IMR-90 (cell line): ENCODE data around the gene MGAT5B. TPM values are rescaled to one million over a fixed set of nuclear protein-coding genes. Genes with fewer than 3 reads are reported as not detected.

ENCODE experiments used
- ATAC-seq: fragments of 200-7000 bp; cut with Tn5 transposase; 2 replicates; pipeline ENCODE4 v1.9.1; 2020; ENCODE audit warnings: low read depth, mild to moderate bottlenecking, moderate library complexity
- BruUV-seq: library from RNA; stranded (reverse); fragments of 400-500 nt; replicated peaks from 2 replicates; lab custom pipeline; 2021; lab: Mats Ljungman, UMichigan
- CTCF ChIA-PET: fragments of 300-600 bp; formaldehyde crosslinking; extraction: SDS; loops from one replicate; lab custom pipeline; 2021; ENCODE audit warnings: antibody characterized with exemption; lab: Yijun Ruan, JAX
- POLR2A ChIA-PET: fragments of 300-600 bp; sonication (Branson Sonifier 250); formaldehyde crosslinking; loops from one replicate; lab custom pipeline; 2022; ENCODE audit warnings: antibody characterized with exemption; ENCODE audit not compliant: unreplicated experiment; lab: Charles Lee
- DNase-seq: peaks from one replicate; pipeline ENCODE4 v3.0.0; 2013
- H2AFZ ChIP-seq: replicated peaks from 2 replicates; pipeline ENCODE3; 2013; ENCODE audit warnings: low read length, mild to moderate bottlenecking; ENCODE audit not compliant: poor library complexity
- H2AK5ac ChIP-seq: 2 replicates; pipeline ENCODE4 v1.6.1; 2013; ENCODE audit warnings: low read depth, low read length, inconsistent platforms
- H2AK9ac ChIP-seq: replicated peaks from 2 replicates; pipeline ENCODE3; 2013; ENCODE audit warnings: mild to moderate bottlenecking, low read depth, low read length, moderate library complexity; ENCODE audit not compliant: poor library complexity
- H2BK120ac ChIP-seq: 2 replicates; pipeline ENCODE4 v1.6.1; 2013; ENCODE audit warnings: low read depth, low read length, inconsistent platforms
- H2BK15ac ChIP-seq: 3 replicates; pipeline ENCODE4 v1.6.1; 2013; ENCODE audit warnings: low read depth, low read length, inconsistent platforms
- H2BK20ac ChIP-seq: 2 replicates; pipeline ENCODE4 v1.6.1; 2013; ENCODE audit warnings: low read depth, mild to moderate bottlenecking, inconsistent platforms, low read length, moderate library complexity
- H2BK5ac ChIP-seq: 2 replicates; pipeline ENCODE4 v1.6.1; 2013; ENCODE audit warnings: mild to moderate bottlenecking, low read depth, low read length, inconsistent platforms; ENCODE audit not compliant: poor library complexity, severe bottlenecking
- H3K14ac ChIP-seq: replicated peaks from 2 replicates; pipeline ENCODE4 v1.6.1; 2013; ENCODE audit warnings: low read depth, low read length, inconsistent platforms
- H3K18ac ChIP-seq: 2 replicates; pipeline ENCODE4 v1.6.1; 2013; ENCODE audit warnings: low read depth, low read length, control low read depth
- H3K23ac ChIP-seq: 2 replicates; pipeline ENCODE4 v1.6.1; 2013; ENCODE audit warnings: low read depth, low read length, inconsistent platforms
- H3K27ac ChIP-seq: 2 replicates; pipeline ENCODE4 v1.5.1; 2013; ENCODE audit warnings: mild to moderate bottlenecking, control low read depth, low read length; ENCODE audit not compliant: insufficient read depth
- H3K27me3 ChIP-seq: 2 replicates; pipeline ENCODE4 v1.6.1; 2013; ENCODE audit warnings: low read length; ENCODE audit not compliant: control insufficient read depth, insufficient read depth
- H3K36me3 ChIP-seq: 2 replicates; pipeline ENCODE4 v1.6.1; 2013; ENCODE audit warnings: low read length, mixed read lengths; ENCODE audit not compliant: control insufficient read depth, insufficient read depth
- H3K4ac ChIP-seq: 2 replicates; pipeline ENCODE4 v1.6.1; 2013; ENCODE audit warnings: low read depth, low read length, inconsistent platforms
- H3K4me1 ChIP-seq: 2 replicates; pipeline ENCODE4 v1.6.1; 2013; ENCODE audit warnings: low read length, mixed read lengths; ENCODE audit not compliant: control insufficient read depth, insufficient read depth
- H3K4me2 ChIP-seq: 2 replicates; pipeline ENCODE4 v1.6.1; 2013; ENCODE audit warnings: low read depth, mild to moderate bottlenecking, control low read depth, low read length, moderate library complexity
- H3K4me3 ChIP-seq: 2 replicates; pipeline ENCODE4 v1.5.1; 2013; ENCODE audit warnings: low read depth, mild to moderate bottlenecking, control low read depth, low read length, moderate library complexity; ENCODE audit not compliant: insufficient read depth
- H3K56ac ChIP-seq: 2 replicates; pipeline ENCODE4 v1.6.1; 2013; ENCODE audit warnings: low read length, inconsistent platforms; ENCODE audit not compliant: insufficient read depth; ENCODE audit errors: extremely low read depth
- H3K79me1 ChIP-seq, 2 experiments: 2 replicates each; pipeline ENCODE4 v1.6.1; 2013; ENCODE audit warnings: low read length in 2 of 2, inconsistent platforms in 1 of 2, low read depth in 1 of 2
- H3K9ac ChIP-seq: 2 replicates; pipeline ENCODE4 v1.6.1; 2013; ENCODE audit warnings: low read depth, low read length, control low read depth
- H3K9me1 ChIP-seq: 2 replicates; pipeline ENCODE4 v1.6.1; 2013; ENCODE audit warnings: low read length, inconsistent platforms; ENCODE audit not compliant: insufficient read depth
- H3K9me3 ChIP-seq: 2 replicates; pipeline ENCODE4 v1.6.1; 2013; ENCODE audit warnings: low read length; ENCODE audit not compliant: control insufficient read depth, insufficient read depth
- H4K20me1 ChIP-seq: 2 replicates; pipeline ENCODE4 v1.6.1; 2013; ENCODE audit warnings: low read length, inconsistent platforms; ENCODE audit not compliant: insufficient read depth
- H4K5ac ChIP-seq: 2 replicates; pipeline ENCODE4 v1.6.1; 2013; ENCODE audit warnings: mild to moderate bottlenecking, low read depth, low read length, control low read depth
- H4K8ac ChIP-seq, 2 experiments: 2 replicates each; pipeline ENCODE4 v1.6.1; 2013; ENCODE audit warnings: low read depth in 2 of 2, low read length in 2 of 2, control low read depth in 1 of 2, inconsistent platforms in 1 of 2
- H4K91ac ChIP-seq: 2 replicates; pipeline ENCODE4 v1.6.1; 2013; ENCODE audit warnings: low read depth, low read length, inconsistent platforms; ENCODE audit not compliant: insufficient read depth
- BHLHE40 ChIP-seq: fragments of 150-350 bp; IDR thresholded peaks from 2 replicates; pipeline ENCODE4 v1.6.1; 2016; ENCODE audit warnings: mild to moderate bottlenecking, low read depth, low read length
- CEBPB ChIP-seq: IDR thresholded peaks from 2 replicates; pipeline ENCODE4 v1.6.1; 2012; ENCODE audit warnings: low read depth, low read length, improper control_type of control experiment
- CHD1 ChIP-seq: IDR thresholded peaks from 2 replicates; pipeline ENCODE4 v1.6.1; 2012; ENCODE audit warnings: low read depth, low read length, improper control_type of control experiment
- FOS ChIP-seq: fragments of 150-350 bp; IDR thresholded peaks from 2 replicates; pipeline ENCODE4 v1.6.1; 2016; ENCODE audit warnings: low read depth, low read length
- MAFK ChIP-seq: IDR thresholded peaks from 2 replicates; pipeline ENCODE4 v1.6.1; 2012; ENCODE audit warnings: low read depth, low read length, improper control_type of control experiment
- MAZ ChIP-seq: IDR thresholded peaks from 2 replicates; pipeline ENCODE4 v1.6.1; 2012; ENCODE audit warnings: low read depth, mild to moderate bottlenecking, low read length, improper control_type of control experiment, moderate library complexity, borderline replicate concordance
- MXI1 ChIP-seq: IDR thresholded peaks from 2 replicates; pipeline ENCODE4 v1.6.1; 2012; ENCODE audit warnings: low read depth, mild to moderate bottlenecking, low read length, moderate library complexity, borderline replicate concordance
- NFE2L2 ChIP-seq: fragments of 150-350 bp; IDR thresholded peaks from 2 replicates; pipeline ENCODE4 v1.6.1; 2016; ENCODE audit warnings: low read depth, mild to moderate bottlenecking, low read length
- POLR2A ChIP-seq: IDR thresholded peaks from 2 replicates; pipeline ENCODE4 v1.6.1; 2012; ENCODE audit warnings: mild to moderate bottlenecking, low read depth, low read length
- RAD21 ChIP-seq: IDR thresholded peaks from 2 replicates; pipeline ENCODE4 v1.6.1; 2012; ENCODE audit warnings: low read length, improper control_type of control experiment
- RCOR1 ChIP-seq: IDR thresholded peaks from 2 replicates; pipeline ENCODE4 v1.6.1; 2012; ENCODE audit warnings: mild to moderate bottlenecking, low read length, improper control_type of control experiment; ENCODE audit not compliant: insufficient replicate concordance
- RFX5 ChIP-seq: IDR thresholded peaks from 2 replicates; pipeline ENCODE4 v1.8.0; 2012; ENCODE audit warnings: low read depth, mild to moderate bottlenecking, low read length, moderate library complexity
- SMC3 ChIP-seq: fragments of 150-350 bp; IDR thresholded peaks from 2 replicates; pipeline ENCODE4 v1.6.1; 2016; ENCODE audit warnings: low read depth, mild to moderate bottlenecking, antibody characterized with exemption, low read length, moderate library complexity
- WGBS, 2 experiments: methylation state at CpG; one replicate each; pipeline versions ENCODE4 v1.1.5 to v1.1.7; 2013; ENCODE audit warnings: missing lambda C conversion rate in 2 of 2; ENCODE audit not compliant: insufficient read length in 1 of 2; ENCODE audit errors: extremely low coverage in 2 of 2; 5-methylcytosine and 5-hydroxymethylcytosine counted together
- dilution Hi-C: fragments of 300-500 bp; cut with HindIII; formaldehyde crosslinking; loops from one replicate; pipeline ENCODE4 v1.14.3; 2018; ENCODE audit warnings: low sequenced_read_pairs; ENCODE audit not compliant: unreplicated experiment
- in situ Hi-C: fragments of 300-500 bp; cut with MboI; formaldehyde crosslinking; loops from 3 replicates; pipeline ENCODE4 v1.14.3; 2019; ENCODE audit warnings: low sequenced_read_pairs, inconsistent platforms, mixed read lengths
- intact Hi-C: fragments of 100-400 bp; cut with micrococcal nuclease; formaldehyde crosslinking; loops from 2 replicates; pipeline ENCODE4 v1.10.0; 2022
- polyA plus RNA-seq, 3 experiments: library from polyadenylated mRNA; depleted of rRNA; stranded (reverse); fragments of >200 nt; gene quantifications; 2 replicates each; pipeline ENCODE4 v1.2.3, GENCODE V29; 2012; ENCODE audit warnings: low replicate concordance in 1 of 3
- total RNA-seq: library from RNA; depleted of rRNA; stranded (reverse); fragments of >200 nt; gene quantifications from 2 replicates; pipeline ENCODE4 v1.2.3, GENCODE V29; 2012
- TF ChIP-seq, protein P1 (sequence below): conservative IDR thresholded peaks from 2 replicates; pipeline ENCODE4 v1.5.1; 2012; ENCODE audit warnings: mild to moderate bottlenecking, low read depth, low read length, improper control_type of control experiment
- TF ChIP-seq, protein P2 (sequence below): fragments of 150-350 bp; IDR thresholded peaks from 2 replicates; pipeline ENCODE4 v1.6.1; 2016; ENCODE audit warnings: low read depth, mild to moderate bottlenecking, low read length, moderate library complexity, borderline replicate concordance
- TF ChIP-seq, protein P3 (sequence below): fragments of 150-350 bp; IDR thresholded peaks from 2 replicates; pipeline ENCODE4 v1.6.1; 2017; ENCODE audit warnings: mild to moderate bottlenecking, antibody characterized with exemption, low read length, low read depth

The MGAT5B gene
- total and polyA plus RNA-seq, 2 of the 4 experiments (the other 2 are of a cell fraction): 0.54 to 2.0 TPM

DNA sequence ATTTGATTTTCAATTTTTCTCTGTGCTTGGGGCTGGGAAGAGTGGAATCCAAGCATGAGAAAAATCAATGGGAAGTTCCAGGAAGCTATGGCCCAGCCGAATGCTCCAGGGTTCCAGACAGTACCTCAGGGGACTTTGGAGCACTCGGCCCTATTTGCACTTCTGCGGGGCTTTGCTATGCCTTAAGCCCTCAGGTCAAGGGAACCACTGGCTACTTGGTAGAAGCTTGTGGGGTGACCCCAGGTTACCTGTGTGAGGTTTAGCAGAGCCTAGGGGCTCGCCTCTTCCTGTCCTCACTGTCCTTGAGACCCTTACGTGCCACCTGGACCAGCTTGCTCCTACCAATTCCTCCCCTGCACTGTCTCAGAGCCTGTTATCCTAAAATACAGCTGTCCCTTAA, 121.3 kb downstream of the MGAT5B start:
- no peak overlapping the region for H2BK20ac ChIP-seq
- no peak overlapping the region for H3K4ac ChIP-seq
- no peak overlapping the region for H3K23ac ChIP-seq
- intact Hi-C loops: no loop called here
- no peak overlapping the region for H2BK5ac ChIP-seq
- POLR2A ChIA-PET: no interaction called here
- no peak overlapping the region for H2AFZ ChIP-seq
- no peak overlapping the region for H3K14ac ChIP-seq
- DNase-seq (no peak), ATAC-seq (no peak)
- H3K4me3 ChIP-seq: no peak overlapping the region
- CTCF ChIA-PET: no interaction called here
- H3K18ac ChIP-seq: no peak overlapping the region
- H2AK5ac ChIP-seq: no peak overlapping the region
- BruUV-seq: no TSS peak
- H3K79me1 ChIP-seq: no peaks in the 10 kb centered on the region
- H3K9me3 ChIP-seq: no peaks in the 10 kb centered on the region
- H4K91ac ChIP-seq: no peak overlapping the region
- peaks cover 52% of the 10 kb centered on the region for H3K27me3 ChIP-seq
- no CpG with 5 or more reads among the region's 5 CpGs for WGBS, 2 experiments
- no peak overlapping the region for H3K4me2 ChIP-seq
- no peaks in the 10 kb centered on the region for H3K36me3 ChIP-seq
- H3K9me1 ChIP-seq: no peaks in the 10 kb centered on the region
- no peak for TF ChIP-seq RFX5
- TF ChIP-seq, protein P1, sequence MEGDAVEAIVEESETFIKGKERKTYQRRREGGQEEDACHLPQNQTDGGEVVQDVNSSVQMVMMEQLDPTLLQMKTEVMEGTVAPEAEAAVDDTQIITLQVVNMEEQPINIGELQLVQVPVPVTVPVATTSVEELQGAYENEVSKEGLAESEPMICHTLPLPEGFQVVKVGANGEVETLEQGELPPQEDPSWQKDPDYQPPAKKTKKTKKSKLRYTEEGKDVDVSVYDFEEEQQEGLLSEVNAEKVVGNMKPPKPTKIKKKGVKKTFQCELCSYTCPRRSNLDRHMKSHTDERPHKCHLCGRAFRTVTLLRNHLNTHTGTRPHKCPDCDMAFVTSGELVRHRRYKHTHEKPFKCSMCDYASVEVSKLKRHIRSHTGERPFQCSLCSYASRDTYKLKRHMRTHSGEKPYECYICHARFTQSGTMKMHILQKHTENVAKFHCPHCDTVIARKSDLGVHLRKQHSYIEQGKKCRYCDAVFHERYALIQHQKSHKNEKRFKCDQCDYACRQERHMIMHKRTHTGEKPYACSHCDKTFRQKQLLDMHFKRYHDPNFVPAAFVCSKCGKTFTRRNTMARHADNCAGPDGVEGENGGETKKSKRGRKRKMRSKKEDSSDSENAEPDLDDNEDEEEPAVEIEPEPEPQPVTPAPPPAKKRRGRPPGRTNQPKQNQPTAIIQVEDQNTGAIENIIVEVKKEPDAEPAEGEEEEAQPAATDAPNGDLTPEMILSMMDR: no peak
- TF ChIP-seq FOS: no peak
- TF ChIP-seq CEBPB: no peak
- no peak for TF ChIP-seq POLR2A
- TF ChIP-seq MAFK: no peak
- TF ChIP-seq, protein P2, sequence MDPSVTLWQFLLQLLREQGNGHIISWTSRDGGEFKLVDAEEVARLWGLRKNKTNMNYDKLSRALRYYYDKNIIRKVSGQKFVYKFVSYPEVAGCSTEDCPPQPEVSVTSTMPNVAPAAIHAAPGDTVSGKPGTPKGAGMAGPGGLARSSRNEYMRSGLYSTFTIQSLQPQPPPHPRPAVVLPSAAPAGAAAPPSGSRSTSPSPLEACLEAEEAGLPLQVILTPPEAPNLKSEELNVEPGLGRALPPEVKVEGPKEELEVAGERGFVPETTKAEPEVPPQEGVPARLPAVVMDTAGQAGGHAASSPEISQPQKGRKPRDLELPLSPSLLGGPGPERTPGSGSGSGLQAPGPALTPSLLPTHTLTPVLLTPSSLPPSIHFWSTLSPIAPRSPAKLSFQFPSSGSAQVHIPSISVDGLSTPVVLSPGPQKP: no peak
- no peak for TF ChIP-seq CHD1
- TF ChIP-seq MAZ: no peak
- TF ChIP-seq SMC3: no peak
- TF ChIP-seq BHLHE40: no peak
- TF ChIP-seq RAD21: no peak
- no peak for TF ChIP-seq RCOR1
- no peak for TF ChIP-seq NFE2L2
- TF ChIP-seq, protein P3, sequence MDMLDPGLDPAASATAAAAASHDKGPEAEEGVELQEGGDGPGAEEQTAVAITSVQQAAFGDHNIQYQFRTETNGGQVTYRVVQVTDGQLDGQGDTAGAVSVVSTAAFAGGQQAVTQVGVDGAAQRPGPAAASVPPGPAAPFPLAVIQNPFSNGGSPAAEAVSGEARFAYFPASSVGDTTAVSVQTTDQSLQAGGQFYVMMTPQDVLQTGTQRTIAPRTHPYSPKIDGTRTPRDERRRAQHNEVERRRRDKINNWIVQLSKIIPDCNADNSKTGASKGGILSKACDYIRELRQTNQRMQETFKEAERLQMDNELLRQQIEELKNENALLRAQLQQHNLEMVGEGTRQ: no peak
- no peak for TF ChIP-seq MXI1
- H4K8ac ChIP-seq: no peak overlapping the region
- H3K9ac ChIP-seq: no peak overlapping the region
- no peak overlapping the region for H3K56ac ChIP-seq
- H2AK9ac ChIP-seq: no peak overlapping the region
- H3K4me1 ChIP-seq: no peaks in the 10 kb centered on the region
- H2BK120ac ChIP-seq: no peak overlapping the region
- dilution Hi-C loops: no loop called here
- no peak overlapping the region for H4K5ac ChIP-seq
- no peak overlapping the region for H3K27ac ChIP-seq
- H2BK15ac ChIP-seq: no peak overlapping the region
- no peaks in the 10 kb centered on the region for H4K20me1 ChIP-seq
- in situ Hi-C loops: no loop called here
